OCI-LY1 (cell line): ENCODE results near the gene PTPRA.

Experiments used
- EZH2 ChIP-seq: fragments of 200-600 bp; sonication (generic), shearing (Covaris generic); IDR thresholded peaks from 2 replicates; pipeline ENCODE4 v1.8.0; 2017; ENCODE audit warnings: borderline replicate concordance, mixed run types, mild to moderate bottlenecking, antibody characterized with exemption, low read length, moderate library complexity, mixed read lengths
- TF ChIP-seq, protein P1 (sequence below): fragments of 200-600 bp; sonication (generic), shearing (Covaris generic); IDR thresholded peaks from 2 replicates; pipeline ENCODE4 v1.5.1; 2017; ENCODE audit warnings: mild to moderate bottlenecking, antibody characterized with exemption, low read length, moderate library complexity, mixed read lengths

DNA sequence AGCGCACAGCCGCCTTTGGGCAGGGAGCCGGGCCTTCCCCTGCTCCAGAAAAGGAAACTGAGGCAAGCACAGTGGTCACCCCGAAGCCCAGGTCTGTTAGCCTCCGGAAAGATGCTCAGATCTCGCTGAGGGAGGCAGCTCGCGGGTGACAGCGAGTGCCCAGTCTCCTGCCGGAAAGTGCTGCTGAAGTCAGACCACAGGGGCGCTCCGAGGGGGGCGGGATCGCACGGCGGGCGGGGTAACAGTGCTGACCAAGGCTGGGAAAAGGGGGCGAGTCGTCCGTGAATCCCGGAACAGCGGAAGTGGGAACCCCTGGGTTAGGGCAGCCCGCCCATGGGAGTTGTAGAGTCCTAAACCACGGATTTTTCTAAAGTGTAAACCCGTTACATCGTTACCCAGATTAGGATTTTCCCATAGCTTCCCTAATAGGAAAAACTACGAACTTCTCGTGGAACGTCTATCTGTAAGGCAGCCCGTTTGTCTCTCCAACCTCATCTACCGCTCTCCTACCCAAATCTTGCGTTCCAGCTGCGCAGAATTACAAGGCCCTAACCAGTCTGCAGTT is 32.2 kb upstream of the PTPRA start:
- TF ChIP-seq, protein P1, sequence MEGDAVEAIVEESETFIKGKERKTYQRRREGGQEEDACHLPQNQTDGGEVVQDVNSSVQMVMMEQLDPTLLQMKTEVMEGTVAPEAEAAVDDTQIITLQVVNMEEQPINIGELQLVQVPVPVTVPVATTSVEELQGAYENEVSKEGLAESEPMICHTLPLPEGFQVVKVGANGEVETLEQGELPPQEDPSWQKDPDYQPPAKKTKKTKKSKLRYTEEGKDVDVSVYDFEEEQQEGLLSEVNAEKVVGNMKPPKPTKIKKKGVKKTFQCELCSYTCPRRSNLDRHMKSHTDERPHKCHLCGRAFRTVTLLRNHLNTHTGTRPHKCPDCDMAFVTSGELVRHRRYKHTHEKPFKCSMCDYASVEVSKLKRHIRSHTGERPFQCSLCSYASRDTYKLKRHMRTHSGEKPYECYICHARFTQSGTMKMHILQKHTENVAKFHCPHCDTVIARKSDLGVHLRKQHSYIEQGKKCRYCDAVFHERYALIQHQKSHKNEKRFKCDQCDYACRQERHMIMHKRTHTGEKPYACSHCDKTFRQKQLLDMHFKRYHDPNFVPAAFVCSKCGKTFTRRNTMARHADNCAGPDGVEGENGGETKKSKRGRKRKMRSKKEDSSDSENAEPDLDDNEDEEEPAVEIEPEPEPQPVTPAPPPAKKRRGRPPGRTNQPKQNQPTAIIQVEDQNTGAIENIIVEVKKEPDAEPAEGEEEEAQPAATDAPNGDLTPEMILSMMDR = no peak
- TF ChIP-seq EZH2 = no peak
